Nephron progenitor cell (in vitro differentiated cells): ENCODE results near the gene FRMD4A.

Experiments
- DNase-seq: peaks from one replicate; pipeline ENCODE4 v3.0.0; 2021
- H3K27ac Mint-ChIP-seq: 2 replicates; pipeline ENCODE4 v1.8.0; 2021; ENCODE audit warnings: mild to moderate bottlenecking, moderate library complexity, mixed read lengths
- H3K27me3 Mint-ChIP-seq: 2 replicates; pipeline ENCODE4 v1.8.0; 2021; ENCODE audit warnings: mild to moderate bottlenecking, low read depth, mixed read lengths; ENCODE audit not compliant: poor library complexity
- H3K36me3 Mint-ChIP-seq: 2 replicates; pipeline ENCODE4 v1.8.0; 2021; ENCODE audit warnings: low read depth, mixed read lengths
- H3K4me1 Mint-ChIP-seq: 2 replicates; pipeline ENCODE4 v1.8.0; 2021; ENCODE audit warnings: mixed read lengths
- H3K4me3 Mint-ChIP-seq: 2 replicates; pipeline ENCODE4 v1.8.0; 2021; ENCODE audit warnings: mild to moderate bottlenecking, moderate library complexity, mixed read lengths
- H3K9me3 Mint-ChIP-seq: 2 replicates; pipeline ENCODE4 v1.8.0; 2021; ENCODE audit warnings: mild to moderate bottlenecking, moderate library complexity, mixed read lengths
- TF ChIP-seq, protein P1 (sequence below): fragments of 200-600 bp; sonication (generic); IDR thresholded peaks from 2 replicates; pipeline ENCODE4 v1.5.0; 2021; ENCODE audit warnings: antibody characterized with exemption

The FRMD4A gene

DNA sequence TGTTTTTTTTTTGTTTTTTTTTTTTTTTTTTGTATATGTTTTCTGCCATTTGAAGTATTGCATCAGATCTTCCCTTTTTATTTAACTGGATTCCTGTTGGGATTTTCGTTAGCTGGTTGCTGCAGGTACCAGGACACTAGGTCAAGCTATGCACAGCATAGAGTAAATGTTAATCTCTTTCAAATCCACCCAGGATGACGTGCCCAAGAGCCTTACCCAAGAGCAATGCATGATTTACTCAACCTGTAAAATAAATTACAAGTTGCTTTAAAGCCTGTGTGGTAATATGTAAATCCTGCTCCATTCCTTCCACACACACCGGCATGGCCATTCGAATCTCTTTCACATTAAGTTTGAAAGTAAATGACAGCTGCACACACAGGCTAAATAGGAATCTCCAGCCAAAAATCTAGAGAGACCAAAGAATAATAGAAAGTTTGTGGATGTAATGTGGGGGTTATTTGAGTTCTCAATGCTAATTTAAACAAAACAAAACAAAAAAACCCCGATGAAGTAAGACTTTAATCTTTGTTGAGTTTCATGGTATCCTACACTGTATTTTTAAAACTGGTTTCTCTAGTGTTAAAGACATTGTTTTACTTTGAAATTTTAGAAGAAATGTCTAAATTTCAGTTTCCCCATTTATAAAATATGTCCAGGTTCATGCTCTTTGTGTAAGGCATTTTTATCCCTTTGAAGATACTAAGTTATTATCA, 167.9 kb downstream of the FRMD4A start:
- peaks cover 19% of the 10 kb centered on the region for H3K4me1 Mint-ChIP-seq
- peaks cover 18% of the 10 kb centered on the region for H3K27me3 Mint-ChIP-seq
- H3K36me3 Mint-ChIP-seq: no peaks in the 10 kb centered on the region
- TF ChIP-seq, protein P1, sequence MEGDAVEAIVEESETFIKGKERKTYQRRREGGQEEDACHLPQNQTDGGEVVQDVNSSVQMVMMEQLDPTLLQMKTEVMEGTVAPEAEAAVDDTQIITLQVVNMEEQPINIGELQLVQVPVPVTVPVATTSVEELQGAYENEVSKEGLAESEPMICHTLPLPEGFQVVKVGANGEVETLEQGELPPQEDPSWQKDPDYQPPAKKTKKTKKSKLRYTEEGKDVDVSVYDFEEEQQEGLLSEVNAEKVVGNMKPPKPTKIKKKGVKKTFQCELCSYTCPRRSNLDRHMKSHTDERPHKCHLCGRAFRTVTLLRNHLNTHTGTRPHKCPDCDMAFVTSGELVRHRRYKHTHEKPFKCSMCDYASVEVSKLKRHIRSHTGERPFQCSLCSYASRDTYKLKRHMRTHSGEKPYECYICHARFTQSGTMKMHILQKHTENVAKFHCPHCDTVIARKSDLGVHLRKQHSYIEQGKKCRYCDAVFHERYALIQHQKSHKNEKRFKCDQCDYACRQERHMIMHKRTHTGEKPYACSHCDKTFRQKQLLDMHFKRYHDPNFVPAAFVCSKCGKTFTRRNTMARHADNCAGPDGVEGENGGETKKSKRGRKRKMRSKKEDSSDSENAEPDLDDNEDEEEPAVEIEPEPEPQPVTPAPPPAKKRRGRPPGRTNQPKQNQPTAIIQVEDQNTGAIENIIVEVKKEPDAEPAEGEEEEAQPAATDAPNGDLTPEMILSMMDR: no peak
- no peaks in the 10 kb centered on the region for H3K9me3 Mint-ChIP-seq
- H3K27ac Mint-ChIP-seq: no peak overlapping the region
- DNase-seq: no peak
- H3K4me3 Mint-ChIP-seq: no peak overlapping the region

DNA sequence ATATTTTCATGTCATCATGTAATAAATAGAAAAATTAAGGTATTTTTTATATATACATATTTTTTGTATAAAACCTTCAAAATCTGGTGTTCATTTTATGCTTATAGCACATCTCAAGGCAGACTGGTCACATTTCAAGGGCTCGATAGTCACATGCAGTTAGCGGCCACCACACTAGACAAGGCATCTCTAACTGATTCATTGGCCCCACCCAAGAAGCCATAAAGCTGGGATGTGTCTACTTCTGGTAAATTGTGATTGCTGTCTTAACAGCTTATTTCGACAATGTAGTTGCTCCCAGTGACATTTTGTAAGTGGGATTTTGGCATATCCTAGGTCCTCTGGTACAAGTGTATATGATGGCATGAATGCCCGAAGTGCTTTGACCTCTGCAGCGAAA, 168.7 kb downstream of the FRMD4A start:
- TF ChIP-seq, protein P1: no peak
- H3K4me1 Mint-ChIP-seq: peaks cover 15% of the 10 kb centered on the region
- H3K4me3 Mint-ChIP-seq: no peak overlapping the region

DNA sequence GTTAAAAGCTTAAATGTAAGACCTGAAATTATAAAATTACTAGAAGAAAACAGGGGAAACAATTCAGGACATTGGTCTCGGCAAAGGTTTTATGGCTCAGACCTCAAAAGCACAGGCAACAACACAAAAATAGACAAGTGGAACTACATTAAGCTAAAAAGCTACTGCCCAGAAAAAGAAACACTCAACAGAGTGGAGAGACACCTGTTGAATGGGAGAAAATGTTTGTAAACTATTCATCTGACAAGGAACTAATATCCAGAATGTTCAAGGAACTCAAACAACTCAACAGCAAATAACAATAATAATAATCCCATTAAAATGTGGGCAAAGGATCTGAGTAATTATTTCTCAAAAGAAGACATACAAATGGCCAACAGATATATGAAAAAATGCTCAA, 170.4 kb downstream of the FRMD4A start:
- peaks cover 6% of the 10 kb centered on the region for H3K36me3 Mint-ChIP-seq
- H3K27ac Mint-ChIP-seq: no peak overlapping the region
- TF ChIP-seq, protein P1: no peak
- peaks cover 16% of the 10 kb centered on the region for H3K27me3 Mint-ChIP-seq
- peaks cover 15% of the 10 kb centered on the region for H3K4me1 Mint-ChIP-seq
- H3K9me3 Mint-ChIP-seq: peaks cover 12% of the 10 kb centered on the region
- DNase-seq: no peak
- H3K4me3 Mint-ChIP-seq: no peak overlapping the region

More for the DNA sequence above, 168.7 kb downstream of the FRMD4A start:
- Mint-ChIP-seq H3K27ac (no peak overlapping the region), H3K36me3 (no peaks in the 10 kb centered on the region), H3K9me3 (peaks cover 4% of the 10 kb centered on the region), H3K27me3 (peaks cover 17% of the 10 kb centered on the region)
- no peak for DNase-seq

DNA sequence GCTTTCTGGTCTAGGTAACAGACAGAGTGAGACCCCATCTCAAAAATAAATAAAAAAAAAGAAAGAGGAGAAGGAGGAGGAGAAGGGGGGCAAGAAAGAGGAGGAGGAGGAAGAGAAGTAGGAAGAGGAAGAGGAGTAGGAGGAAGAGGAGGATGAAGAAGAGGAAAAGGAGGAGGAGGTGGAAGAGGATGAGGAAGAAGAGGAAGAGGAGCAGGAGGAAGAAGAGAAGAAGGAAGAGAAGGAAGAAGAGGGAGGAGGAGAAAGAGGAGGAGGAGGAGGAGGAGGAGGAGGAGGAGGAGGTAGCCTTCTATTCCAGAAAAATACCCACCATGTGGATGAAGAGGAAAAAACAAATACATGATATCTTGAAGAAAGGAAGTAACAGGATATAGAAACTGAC, 172.1 kb downstream of the FRMD4A start:
- H3K36me3 Mint-ChIP-seq: peaks cover 12% of the 10 kb centered on the region
- H3K27me3 Mint-ChIP-seq: peaks cover 13% of the 10 kb centered on the region
- no peak overlapping the region for H3K27ac Mint-ChIP-seq
- no peak overlapping the region for H3K4me3 Mint-ChIP-seq
- H3K9me3 Mint-ChIP-seq: peaks cover 23% of the 10 kb centered on the region
- TF ChIP-seq, protein P1: no peak
- peaks cover 16% of the 10 kb centered on the region for H3K4me1 Mint-ChIP-seq
- no peak for DNase-seq

DNA sequence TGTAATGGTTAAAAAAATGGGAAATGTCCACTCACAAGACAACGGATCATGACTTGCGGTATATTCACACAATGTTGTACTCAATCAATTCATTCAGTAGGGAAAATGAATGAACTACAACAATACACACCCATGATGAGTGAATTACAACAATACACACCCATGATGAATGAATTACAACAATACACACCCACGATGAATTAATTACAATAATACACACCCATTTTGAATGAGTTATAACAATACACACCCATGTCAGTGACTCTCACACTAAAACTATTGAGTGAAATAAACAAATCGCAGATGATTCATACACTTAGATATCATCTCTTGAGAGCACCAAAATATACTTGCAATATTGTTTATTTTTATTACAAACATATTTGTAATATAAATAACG, 174.6 kb downstream of the FRMD4A start:
- DNase-seq: no peak
- TF ChIP-seq, protein P1: no peak
- H3K27me3 Mint-ChIP-seq: peaks cover 13% of the 10 kb centered on the region
- H3K36me3 Mint-ChIP-seq: peaks cover 12% of the 10 kb centered on the region
- H3K4me3 Mint-ChIP-seq: no peak overlapping the region
- peaks cover 26% of the 10 kb centered on the region for H3K9me3 Mint-ChIP-seq
- H3K4me1 Mint-ChIP-seq: peaks cover 8% of the 10 kb centered on the region
- H3K27ac Mint-ChIP-seq: no peak overlapping the region

DNA sequence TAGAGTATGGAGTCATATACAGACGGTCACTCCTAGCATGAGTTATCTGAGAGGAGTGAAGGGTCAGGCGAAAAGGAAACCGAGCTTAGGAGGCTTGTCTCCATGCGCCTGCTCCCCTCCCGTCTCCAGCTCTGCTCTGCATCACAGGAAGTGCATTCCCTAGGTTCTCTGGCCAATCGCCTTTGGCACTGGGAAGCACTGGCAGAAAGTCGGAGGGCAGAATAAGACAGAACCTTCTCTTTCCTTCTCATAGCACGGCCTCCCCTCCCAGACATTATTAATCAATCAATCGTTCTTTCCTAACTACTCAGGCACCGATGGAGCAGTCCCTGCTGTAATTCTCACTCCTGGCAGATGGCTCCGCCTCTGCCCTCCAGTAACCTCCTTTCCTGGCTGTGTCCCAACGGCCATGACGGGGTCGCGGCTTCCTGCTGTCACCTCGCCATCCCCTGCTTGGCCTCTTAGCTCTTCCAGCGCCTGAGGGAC, 177.1 kb downstream of the FRMD4A start:
- peak; percentile 9 for DNase-seq
- Mint-ChIP-seq H3K9me3 (peaks cover 26% of the 10 kb centered on the region), H3K4me3 (no peak overlapping the region), H3K27ac (peak overlapping the region; percentile 24), H3K27me3 (peaks cover 16% of the 10 kb centered on the region), H3K36me3 (peaks cover 12% of the 10 kb centered on the region), H3K4me1 (peaks cover 8% of the 10 kb centered on the region)
- TF ChIP-seq, protein P1: no peak
